A673 (cell line): Measurements from ENCODE around the gene COMMD8. TPM values are rescaled to one million over a fixed set of nuclear protein-coding genes. Genes with fewer than 3 reads are reported as not detected.

Source experiments
- BruUV-seq: library from RNA; stranded (reverse); fragments of 400-500 nt; replicated peaks from 2 replicates; lab custom pipeline; 2021; lab: Mats Ljungman, UMichigan
- CTCF ChIA-PET: fragments of 300-600 bp; sonication (Branson Sonifier 250); formaldehyde crosslinking; loops from one replicate; lab custom pipeline; 2022; ENCODE audit warnings: antibody characterized with exemption; lab: Charles Lee
- POLR2A ChIA-PET: fragments of 300-600 bp; sonication (Branson Sonifier 250); formaldehyde crosslinking; loops from one replicate; lab custom pipeline; 2022; ENCODE audit warnings: antibody characterized with exemption; ENCODE audit not compliant: low non-redundant PET; lab: Charles Lee
- DNase-seq: peaks from one replicate; pipeline ENCODE4 v3.0.0-alpha.2; 2015; ENCODE audit warnings: low spot score
- H3K27ac ChIP-seq: fragments of 200-600 bp; sonication (generic); 2 replicates; pipeline ENCODE4 v1.5.1; 2016; ENCODE audit warnings: mixed run types, low read depth, mild to moderate bottlenecking, mixed read lengths, antibody characterized with exemption, low read length; ENCODE audit not compliant: poor library complexity, severe bottlenecking
- H3K27me3 ChIP-seq: fragments of 200-600 bp; sonication (generic); replicated peaks from 2 replicates; pipeline ENCODE4 v1.6.1; 2017; ENCODE audit warnings: mixed run types, low read depth, mild to moderate bottlenecking, mixed read lengths, antibody characterized with exemption, low read length; ENCODE audit not compliant: insufficient read depth, poor library complexity
- H3K36me3 ChIP-seq: fragments of 200-600 bp; sonication (generic); 2 replicates; pipeline ENCODE4 v1.6.1; 2016; ENCODE audit warnings: mixed run types, mild to moderate bottlenecking, mixed read lengths, antibody characterized with exemption, low read length; ENCODE audit not compliant: insufficient read depth, poor library complexity, severe bottlenecking
- H3K4me1 ChIP-seq: fragments of 200-600 bp; sonication (generic); 2 replicates; pipeline ENCODE4 v1.6.1; 2017; ENCODE audit warnings: mixed run types, mild to moderate bottlenecking, mixed read lengths, antibody characterized with exemption, low read length; ENCODE audit not compliant: insufficient read depth, poor library complexity, severe bottlenecking
- H3K4me3 ChIP-seq: fragments of 200-600 bp; sonication (generic); 2 replicates; pipeline ENCODE4 v1.5.1; 2016; ENCODE audit warnings: low read depth, mixed run types, mild to moderate bottlenecking, mixed read lengths, low read length; ENCODE audit not compliant: poor library complexity, severe bottlenecking
- H3K9me3 ChIP-seq: fragments of 200-600 bp; sonication (generic); 2 replicates; pipeline ENCODE4 v1.6.1; 2016; ENCODE audit warnings: mixed run types, low read depth, mild to moderate bottlenecking, mixed read lengths, antibody characterized with exemption, low read length; ENCODE audit not compliant: poor library complexity, severe bottlenecking
- EZH2 ChIP-seq: fragments of 200-600 bp; sonication (generic); IDR thresholded peaks from 2 replicates; pipeline ENCODE4 v1.6.1; 2017; ENCODE audit warnings: borderline replicate concordance, low read depth, mild to moderate bottlenecking, mixed read lengths, antibody characterized with exemption, low read length; ENCODE audit not compliant: poor library complexity, severe bottlenecking
- intact Hi-C: fragments of 100-400 bp; cut with micrococcal nuclease; formaldehyde crosslinking; loops from one replicate; pipeline ENCODE4 v1.10.0; 2022; ENCODE audit not compliant: unreplicated experiment
- total RNA-seq: library from RNA; stranded (reverse); gene quantifications from 2 replicates; pipeline ENCODE4 v1.2.3, GENCODE V29; 2021
- TF ChIP-seq, protein P1 (sequence below): fragments of 300-800, 200-600 bp; sonication (generic); conservative IDR thresholded peaks from 2 replicates; pipeline ENCODE4 v1.5.1; 2017; ENCODE audit warnings: low read depth, mild to moderate bottlenecking, antibody characterized with exemption, low read length, moderate library complexity, mixed read lengths

Gene COMMD8
- total RNA-seq, 1 experiment from 2014 or later = 26.4 TPM

- BruUV-seq = no TSS peak
- TF ChIP-seq EZH2 = no peak
- TF ChIP-seq, protein P1, sequence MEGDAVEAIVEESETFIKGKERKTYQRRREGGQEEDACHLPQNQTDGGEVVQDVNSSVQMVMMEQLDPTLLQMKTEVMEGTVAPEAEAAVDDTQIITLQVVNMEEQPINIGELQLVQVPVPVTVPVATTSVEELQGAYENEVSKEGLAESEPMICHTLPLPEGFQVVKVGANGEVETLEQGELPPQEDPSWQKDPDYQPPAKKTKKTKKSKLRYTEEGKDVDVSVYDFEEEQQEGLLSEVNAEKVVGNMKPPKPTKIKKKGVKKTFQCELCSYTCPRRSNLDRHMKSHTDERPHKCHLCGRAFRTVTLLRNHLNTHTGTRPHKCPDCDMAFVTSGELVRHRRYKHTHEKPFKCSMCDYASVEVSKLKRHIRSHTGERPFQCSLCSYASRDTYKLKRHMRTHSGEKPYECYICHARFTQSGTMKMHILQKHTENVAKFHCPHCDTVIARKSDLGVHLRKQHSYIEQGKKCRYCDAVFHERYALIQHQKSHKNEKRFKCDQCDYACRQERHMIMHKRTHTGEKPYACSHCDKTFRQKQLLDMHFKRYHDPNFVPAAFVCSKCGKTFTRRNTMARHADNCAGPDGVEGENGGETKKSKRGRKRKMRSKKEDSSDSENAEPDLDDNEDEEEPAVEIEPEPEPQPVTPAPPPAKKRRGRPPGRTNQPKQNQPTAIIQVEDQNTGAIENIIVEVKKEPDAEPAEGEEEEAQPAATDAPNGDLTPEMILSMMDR = no peak
- ChIA-PET POLR2A (no interaction called here), CTCF (no interaction called here)
- H3K9me3 ChIP-seq = no peaks in the 10 kb centered on the region
- no peaks in the 10 kb centered on the region for H3K27me3 ChIP-seq
- no peaks in the 10 kb centered on the region for H3K36me3 ChIP-seq
- no peak overlapping the region for H3K4me3 ChIP-seq
- no peak for DNase-seq
- intact Hi-C loops = no loop called here
- H3K27ac ChIP-seq = no peak overlapping the region
- no peaks in the 10 kb centered on the region for H3K4me1 ChIP-seq
Measured at GRCh38 chr4:47471064-47471463, 7.6 kb upstream of the COMMD8 start.

GRCh38 chr4:47469951-47470350 is 6.4 kb upstream of the COMMD8 start:
- ChIA-PET CTCF (no interaction called here), POLR2A (no interaction called here)
- intact Hi-C loops = no loop called here
- no peak overlapping the region for H3K4me3 ChIP-seq
- no peaks in the 10 kb centered on the region for H3K4me1 ChIP-seq
- no TSS peak for BruUV-seq
- no peaks in the 10 kb centered on the region for H3K36me3 ChIP-seq
- DNase-seq = no peak
- H3K27ac ChIP-seq = no peak overlapping the region
- TF ChIP-seq, protein P1 = no peak
- TF ChIP-seq EZH2 = no peak
- no peaks in the 10 kb centered on the region for H3K27me3 ChIP-seq
- H3K9me3 ChIP-seq = no peaks in the 10 kb centered on the region

- POLR2A ChIA-PET = no interaction called here
- TF ChIP-seq, protein P1 = no peak
- no peak for TF ChIP-seq EZH2
- H3K27me3 ChIP-seq = no peaks in the 10 kb centered on the region
- no peak overlapping the region for H3K4me3 ChIP-seq
- intact Hi-C loops = no loop called here
- H3K36me3 ChIP-seq = no peaks in the 10 kb centered on the region
- CTCF ChIA-PET = no interaction called here
- no peak for DNase-seq
- H3K9me3 ChIP-seq = no peaks in the 10 kb centered on the region
- no peaks in the 10 kb centered on the region for H3K4me1 ChIP-seq
- BruUV-seq = no TSS peak
- H3K27ac ChIP-seq = no peak overlapping the region
Measured at GRCh38 chr4:47468706-47469365, 5.3 kb upstream of the COMMD8 start.
